Activated CD4-positive, alpha-beta T cell treated with anti-CD3 and anti-CD28 coated beads, Interleukin-2, amount 50 U/mL, for 48 hours (primary cell): ENCODE measurements around the gene CNEP1R1.
"Not testable (repeated sequence)": the region's sequence is repeated elsewhere in the genome, so short reads cannot be mapped to it uniquely, and the experiment has no call there.

Experiments
- DNase-seq, 2 experiments: peaks; one replicate each; pipeline ENCODE4 v3.0.0-alpha.2; 2020

The CNEP1R1 gene, protein sequence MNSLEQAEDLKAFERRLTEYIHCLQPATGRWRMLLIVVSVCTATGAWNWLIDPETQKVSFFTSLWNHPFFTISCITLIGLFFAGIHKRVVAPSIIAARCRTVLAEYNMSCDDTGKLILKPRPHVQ

DNA sequence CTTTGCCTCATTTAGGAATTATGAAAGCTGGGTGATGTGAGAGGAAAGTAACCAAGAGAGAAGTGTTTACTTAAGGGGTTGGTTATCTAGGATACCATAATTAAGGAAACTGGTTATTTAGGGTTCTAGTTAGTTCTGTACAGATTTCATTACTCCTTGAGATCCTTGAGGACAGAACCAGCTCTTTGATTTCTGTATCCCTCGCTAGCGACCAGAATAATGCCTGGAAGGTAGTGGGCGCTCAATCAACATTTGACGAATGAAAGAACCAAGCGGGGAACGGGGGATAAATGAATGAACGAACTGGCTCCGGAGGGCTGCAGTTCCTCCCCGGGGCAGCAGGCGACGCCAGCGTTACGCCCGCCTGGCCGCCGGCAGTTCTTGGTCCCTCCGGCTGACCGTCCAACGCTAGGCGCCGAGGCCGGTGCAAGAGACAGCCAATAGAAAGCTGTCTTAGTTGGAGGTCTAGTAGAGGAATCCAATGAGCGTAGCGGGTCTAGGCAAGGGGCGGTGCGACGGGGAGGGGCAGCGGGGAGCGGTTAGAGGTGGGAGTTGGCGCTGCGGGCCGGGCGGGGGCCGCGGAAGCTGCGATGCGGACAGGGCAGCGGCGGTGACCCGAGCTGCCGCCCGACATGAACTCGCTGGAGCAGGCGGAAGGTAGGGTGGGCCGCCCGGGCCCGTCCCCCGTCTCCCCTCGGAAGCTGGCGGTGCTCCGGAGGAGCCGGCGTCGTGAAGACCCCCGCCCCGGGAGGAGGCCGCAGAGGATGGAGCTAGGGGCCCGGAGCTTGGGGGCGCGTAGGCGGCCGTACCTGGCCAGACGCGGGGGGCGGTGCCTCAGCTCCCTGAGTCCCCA is at the start of gene CNEP1R1:
CNEP1R1 (plus strand) TSS at position 542 of the 853 bp plus-strand sequence; CDS start at position 633, 91 bp downstream.
- DNase-seq: peak; percentile 92 to 93

DNA sequence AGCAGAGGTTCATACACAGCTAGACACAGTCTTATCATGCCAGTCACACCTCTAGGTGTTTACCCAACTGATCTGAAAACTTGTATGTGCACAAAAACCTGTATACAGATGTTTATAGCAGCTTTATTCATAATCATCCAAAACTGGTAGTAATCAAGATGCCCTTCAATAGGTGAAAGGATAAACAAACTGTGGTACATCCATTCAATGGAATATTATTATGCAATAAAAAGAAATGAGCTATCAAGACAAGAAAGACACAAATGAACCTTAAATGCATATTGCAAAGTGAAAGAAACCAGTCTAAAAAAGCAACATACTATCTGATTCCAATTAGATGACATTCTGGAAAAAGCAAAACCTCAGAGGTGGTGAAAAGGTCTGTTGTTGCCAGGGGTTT is 47.6 kb upstream of the CNEP1R1 start:
- DNase-seq: no peak

DNA sequence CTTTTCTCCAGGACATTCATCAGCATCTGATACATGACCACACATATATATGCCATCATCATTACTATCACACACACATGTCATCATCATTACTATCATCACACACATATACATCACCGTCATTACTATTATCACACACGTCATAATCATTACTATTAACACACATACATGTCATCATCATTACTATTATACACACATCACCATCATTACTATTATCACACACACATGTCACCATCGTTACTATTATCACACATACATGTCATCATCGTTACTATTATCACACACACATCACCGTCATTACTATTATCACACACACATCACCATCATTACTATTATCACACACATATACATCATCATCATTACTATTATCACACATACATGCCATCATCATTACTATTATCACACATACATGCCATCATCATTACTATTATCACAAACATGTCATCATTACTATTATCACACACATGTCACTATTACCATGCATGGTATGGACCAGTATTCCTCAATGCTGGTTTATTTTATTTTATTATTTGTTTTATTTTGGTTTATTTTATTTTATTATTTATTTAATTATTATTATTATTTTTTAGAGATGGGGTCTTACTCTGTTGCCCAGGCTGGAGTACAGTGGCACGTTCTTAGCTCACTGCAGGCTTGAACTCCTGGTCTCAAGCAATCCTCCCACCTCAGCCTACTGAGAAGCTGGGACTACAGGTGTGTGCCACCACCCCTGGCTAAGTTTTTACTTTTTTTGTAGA is 46.3 kb upstream of the CNEP1R1 start:
- DNase-seq: no peak

DNA sequence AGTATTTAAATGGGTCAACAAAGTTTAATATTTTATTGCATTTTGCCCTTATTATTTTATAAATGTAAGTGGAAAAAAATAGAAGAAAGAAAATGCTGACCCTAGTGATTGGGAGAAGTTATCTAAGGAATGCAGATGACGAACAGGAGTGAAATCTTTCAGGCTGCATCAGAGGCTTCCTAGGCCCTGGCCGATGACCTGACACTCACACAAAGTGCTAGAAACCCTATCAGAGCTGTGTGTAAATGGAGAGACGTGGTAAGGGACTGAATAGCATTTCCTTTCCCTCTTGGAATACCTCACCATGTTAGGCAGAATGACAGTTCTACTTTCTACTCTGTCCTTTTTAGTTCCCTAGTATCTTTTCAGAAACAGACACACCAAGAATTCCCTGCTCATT is 44.9 kb upstream of the CNEP1R1 start:
- no peak for DNase-seq

DNA sequence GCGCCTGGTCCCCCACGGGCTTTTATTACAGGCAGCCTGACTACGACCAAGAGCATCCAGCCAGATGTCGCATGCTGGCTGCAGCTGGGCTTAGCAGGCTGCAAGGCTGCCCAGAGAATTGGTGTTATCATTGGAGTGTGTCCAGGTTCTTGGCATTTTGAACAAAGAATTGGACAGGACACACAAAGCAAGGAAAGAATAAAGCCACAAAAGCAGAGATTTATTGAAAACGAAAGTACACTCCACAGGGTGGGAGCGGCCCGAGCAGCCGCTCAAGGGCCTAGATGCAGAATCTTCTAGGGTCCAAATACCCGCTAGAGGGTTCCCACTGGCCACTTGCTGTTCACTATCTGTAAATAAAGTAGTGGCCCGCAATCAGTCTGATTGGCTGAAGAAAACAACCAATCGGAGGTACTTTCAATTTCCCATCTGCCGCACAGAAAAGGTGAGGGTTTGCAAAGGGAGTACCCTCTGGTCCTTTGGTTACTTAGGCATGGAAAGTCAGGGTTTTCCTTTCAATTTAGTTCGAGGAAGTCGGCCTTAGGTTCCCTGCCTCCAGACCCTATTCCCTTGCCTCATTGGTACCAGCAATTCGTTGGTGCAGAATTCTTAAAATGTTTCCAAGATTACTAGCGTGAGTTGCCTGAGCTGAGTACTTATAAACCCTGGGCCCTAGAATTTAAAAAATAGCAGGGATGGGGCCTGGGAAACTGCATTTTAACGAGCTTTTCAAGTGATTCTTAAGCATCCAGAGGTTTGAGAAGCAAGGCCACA is 38.5 kb upstream of the CNEP1R1 start:
- DNase-seq: no peak

DNA sequence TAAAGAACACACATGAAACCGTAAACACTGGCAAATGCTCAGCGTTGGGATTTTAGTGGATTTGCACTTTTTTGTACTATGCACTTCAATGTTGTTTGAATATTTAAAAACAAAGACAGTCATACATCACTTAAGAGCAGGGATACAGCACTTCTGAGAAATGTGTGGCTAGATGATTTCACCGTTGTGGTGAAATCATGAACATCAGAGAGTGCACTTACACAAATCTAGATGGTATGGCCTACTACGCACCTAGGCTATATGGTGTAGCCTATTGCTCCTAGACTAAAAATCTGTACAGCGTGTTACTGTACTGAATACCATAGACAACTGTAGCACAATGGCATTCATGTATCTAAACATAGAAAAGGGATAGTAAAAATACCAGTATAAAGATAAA is 37.6 kb upstream of the CNEP1R1 start:
- DNase-seq: no peak

DNA sequence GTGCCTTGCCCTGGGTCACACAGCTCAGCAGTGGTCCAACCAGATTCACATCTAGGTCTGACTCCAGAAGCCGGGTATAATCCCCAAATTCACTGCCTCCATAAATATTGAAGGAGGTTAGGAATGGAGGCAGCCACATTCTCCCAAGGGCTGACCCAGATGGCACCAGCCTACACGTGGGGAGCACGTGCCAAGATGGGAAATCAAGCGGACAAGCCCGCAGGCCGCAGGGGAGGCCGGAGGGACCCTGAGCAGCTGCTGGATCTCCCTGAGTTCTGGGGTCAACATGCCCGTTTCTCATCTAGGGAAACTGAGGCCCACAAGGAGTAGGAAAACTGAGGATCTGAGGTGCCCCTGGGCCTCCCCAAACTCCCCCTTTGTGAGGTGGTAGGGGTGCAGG is 32.2 kb upstream of the CNEP1R1 start:
- no peak for DNase-seq

DNA sequence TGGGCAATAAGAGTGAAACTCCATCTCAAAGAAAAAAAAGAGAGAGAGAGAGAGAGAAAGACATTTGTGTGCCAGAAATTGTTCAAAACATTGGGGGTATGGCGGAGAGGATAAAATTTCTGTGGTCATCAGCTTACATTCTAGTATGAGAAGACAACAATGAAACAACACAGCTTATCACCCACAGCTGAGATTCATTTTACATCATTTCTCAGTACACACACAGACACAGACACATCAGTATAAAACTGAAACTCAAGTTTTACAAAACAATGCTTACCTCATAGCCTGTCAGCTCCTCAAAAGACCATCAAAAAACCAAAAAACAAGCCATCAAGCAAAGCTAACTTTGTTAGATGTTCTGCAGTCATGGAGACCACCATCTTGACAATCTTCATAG is 31.4 kb upstream of the CNEP1R1 start:
- no peak for DNase-seq

DNA sequence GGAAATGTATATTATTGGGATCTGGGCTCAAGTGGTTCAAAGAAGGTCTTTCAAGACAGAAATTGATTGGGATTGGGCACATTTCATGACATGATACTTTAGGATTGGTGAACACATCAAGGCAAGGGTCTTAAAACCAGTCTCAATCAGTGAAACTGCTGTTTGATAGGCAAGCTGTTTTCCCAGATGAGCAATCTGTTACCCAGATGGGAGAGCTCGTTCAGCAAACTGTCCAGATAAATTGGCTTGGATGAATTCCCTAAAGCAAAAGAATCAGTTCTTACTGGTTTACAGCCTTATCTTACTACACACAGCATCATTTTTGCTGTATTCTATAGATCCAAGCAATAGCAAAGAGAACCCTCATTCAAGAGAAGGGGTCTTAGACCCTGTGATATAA is 31.0 kb upstream of the CNEP1R1 start:
- DNase-seq: no peak

DNA sequence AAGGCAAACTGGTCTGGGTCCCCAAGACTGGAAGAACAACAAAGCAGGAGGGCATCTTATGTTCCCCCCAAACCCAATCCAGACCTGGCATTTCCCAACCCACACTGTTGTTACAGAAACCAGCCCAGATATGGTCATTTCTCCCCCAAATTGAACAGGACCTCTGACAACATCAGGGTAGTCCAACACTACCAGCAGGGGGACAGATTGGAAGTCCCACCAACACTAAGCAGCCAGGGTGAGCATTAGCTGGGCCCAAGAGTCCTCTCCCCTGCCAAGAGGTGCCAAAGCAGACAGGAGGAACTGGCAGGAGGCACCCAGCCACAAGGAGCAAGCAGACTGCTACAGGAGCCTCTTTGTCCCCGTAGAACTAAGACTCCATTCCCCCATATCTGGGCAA is 29.3 kb upstream of the CNEP1R1 start:
- DNase-seq: no peak

DNA sequence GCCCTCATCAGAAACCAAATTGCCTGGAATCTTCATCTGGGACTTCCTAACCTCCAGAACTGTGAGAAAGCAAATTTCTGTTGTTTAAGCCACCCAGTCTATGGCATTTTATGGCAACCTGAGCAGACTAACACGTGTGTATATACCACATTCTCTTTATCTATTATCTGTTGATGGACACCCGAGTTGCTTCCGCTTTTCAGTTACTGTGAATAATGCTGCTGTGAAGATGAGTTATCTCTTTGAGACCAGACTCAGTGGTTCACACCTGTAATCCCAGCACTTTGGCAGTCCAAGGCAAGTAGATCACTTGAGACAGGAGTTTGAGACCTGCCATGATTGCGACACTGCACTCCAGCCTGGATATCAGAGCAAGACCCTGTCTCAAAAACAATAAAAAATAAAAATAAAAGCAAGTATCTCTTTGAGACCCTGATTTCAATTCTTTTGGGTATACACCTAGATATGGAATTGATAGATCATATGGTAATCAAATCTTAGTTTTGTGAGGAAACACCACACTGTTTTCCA is 27.2 kb upstream of the CNEP1R1 start:
- no peak for DNase-seq

DNA sequence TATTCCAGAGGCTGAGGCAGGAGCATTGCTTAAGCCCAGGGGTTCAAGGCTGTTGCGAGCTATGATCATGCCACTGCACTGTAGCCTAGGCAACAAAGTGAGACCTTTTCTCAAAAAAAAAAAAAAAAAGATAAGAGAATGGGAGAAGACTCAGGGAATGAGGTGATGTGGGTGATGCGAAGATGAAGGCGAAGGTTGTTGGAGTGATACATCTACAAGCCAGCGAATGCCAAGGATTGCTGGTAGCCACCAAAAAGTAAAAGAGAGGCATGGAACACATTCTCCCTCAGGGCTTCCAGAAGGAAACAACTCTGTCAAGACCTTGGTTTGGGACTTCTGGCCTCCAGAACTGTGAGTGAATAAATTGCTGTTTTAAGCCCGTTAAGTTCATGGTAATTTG is 26.0 kb upstream of the CNEP1R1 start:
- DNase-seq: no peak

DNA sequence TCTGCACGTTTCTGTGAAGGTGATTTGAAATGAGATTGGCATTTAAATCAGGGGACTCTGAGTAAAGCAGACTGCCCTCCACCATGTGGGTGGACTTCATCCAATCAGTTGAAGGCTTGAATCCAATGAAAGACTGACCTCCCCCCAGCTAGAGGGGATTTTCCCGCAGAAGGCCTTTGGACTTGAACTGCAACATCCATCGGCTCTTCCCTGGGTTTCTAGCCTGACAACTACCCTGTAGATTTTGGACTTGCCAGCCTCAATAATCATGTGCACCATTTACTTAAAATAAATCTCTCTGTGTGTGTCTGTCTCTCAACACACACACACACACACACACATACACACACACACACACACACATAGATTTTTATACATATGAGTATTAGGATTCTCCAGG is 23.9 kb upstream of the CNEP1R1 start:
- DNase-seq: no peak

DNA sequence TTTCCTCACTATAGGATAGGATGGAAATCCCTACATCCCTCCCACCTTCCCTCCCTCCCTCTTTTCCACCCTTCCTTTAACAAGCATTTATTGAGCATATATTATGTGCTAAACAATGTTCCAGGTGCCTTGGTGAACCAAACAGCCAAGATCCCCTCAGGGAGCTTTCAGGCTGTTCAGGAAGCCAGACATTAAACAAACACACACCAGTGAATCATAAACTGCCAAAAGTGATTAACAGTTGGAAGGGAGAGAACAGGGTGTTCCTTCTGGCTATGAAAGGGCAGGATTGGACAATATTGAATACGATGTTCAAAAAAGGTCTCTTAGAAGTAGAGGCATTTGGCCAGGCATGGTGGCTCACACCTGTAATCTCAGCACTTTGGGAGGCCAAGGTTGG is 22.8 kb upstream of the CNEP1R1 start:
- no peak for DNase-seq

DNA sequence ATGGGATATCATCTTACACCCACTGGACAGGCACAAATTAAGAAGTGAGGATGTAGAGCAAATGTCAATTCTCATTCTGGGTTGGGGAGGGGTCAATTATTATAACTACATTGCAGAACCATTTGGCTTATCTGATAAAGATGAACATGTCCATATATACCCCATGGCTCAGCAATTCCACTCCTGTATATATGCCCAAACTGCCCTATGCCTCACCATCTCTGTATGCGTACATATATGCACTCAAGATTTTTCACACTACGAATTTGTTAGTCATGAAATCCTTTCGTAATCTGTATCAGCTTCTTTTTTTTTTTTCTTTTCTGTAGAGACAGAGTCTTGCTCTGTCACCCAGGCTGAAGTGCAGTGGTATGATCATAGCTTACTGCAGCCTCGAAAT is 20.8 kb upstream of the CNEP1R1 start:
- DNase-seq: no peak

DNA sequence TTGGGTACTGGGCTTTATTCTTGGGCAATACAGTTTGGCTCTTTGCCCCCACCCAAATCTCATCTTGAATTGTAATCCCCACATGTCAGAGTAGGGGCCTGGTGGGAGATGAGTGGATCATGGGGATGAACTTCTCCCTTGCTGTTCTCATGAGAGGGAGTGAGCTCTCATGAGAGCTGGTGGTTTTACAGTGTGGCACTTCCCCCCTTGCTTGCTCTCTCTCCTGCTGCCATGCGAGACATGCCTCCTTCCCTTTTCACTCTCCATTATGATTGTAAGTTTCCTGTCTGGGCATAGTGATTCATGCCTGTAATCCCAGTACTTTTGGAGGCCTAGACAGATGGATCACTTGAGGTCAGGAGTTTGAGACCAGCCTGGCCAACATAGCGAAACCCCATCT is 18.1 kb upstream of the CNEP1R1 start:
- DNase-seq: no peak

DNA sequence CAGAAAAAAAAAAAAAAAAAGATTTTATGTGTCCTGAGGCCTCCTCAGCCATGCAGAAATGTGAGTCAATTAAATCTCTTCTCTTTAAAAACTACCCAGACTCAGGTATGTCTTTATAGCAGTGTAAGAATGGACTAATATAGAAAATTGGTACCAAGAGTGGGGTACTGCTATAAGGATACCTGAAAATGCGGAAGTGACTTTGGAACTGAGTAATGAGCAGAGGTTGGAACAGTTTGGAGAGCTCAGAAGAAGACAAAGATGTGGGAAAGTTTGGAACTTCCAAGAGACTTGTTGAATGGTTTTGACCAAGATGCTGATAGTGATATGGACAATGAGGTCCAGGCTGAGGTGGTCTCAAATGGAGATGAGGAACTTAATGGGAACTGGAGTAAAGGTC is 17.3 kb upstream of the CNEP1R1 start:
- DNase-seq: no peak

DNA sequence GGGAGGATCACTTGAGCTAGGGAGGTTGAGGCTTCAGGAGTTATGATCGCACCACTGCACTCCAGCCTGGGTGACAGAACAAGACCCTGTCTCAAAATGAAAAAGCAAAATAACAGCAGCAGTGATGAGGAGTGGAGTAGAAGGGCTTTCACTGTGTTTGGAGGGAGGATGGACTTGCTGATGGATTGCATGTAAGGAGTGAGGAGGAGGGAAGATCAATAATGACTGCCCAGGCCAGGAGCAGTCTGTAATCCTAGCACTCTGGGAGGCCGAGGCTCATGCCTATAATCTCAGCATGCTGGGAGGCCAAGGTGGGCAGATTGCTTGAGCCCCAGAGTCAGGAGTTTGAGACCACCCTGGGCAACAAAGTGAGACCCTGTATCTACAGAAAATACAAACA is 14.8 kb upstream of the CNEP1R1 start:
- DNase-seq: no peak

DNA sequence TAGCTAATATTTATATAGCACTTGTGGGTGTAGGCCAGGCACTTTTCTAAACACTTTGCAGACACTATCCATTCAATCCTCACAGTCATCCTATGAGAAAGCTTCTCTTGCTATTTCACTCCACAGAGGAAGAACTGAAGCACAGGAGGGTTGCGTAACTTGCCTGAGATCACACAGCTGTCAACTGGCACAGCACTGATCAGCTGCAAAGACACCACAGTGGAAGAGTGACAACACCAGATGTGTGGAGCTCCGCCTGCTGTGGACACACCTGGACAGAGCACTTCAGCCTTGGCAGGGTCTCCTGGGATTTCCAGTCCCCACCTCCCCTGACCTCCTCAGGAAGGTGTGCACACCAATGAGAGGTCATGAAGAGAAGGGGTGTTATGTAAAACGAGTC is 13.3 kb upstream of the CNEP1R1 start:
- no peak for DNase-seq

DNA sequence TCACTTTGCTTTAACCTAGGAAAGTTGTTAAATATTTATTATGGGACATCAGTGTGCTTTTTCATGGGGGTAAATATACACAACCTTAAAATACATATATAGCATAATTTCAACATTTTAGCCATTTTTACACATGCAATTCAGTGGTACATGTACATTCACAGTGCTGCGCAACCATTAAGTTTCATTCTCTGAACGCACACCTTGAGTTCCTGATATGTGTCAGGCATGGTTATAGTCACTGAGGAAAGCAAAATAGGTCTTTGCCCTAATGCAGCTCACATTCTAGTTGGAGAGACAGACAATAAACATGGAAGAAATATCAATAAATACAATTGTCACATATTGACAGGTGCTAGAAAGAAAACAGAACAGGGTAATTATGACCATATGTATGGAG is 12.8 kb upstream of the CNEP1R1 start:
- DNase-seq: no peak

DNA sequence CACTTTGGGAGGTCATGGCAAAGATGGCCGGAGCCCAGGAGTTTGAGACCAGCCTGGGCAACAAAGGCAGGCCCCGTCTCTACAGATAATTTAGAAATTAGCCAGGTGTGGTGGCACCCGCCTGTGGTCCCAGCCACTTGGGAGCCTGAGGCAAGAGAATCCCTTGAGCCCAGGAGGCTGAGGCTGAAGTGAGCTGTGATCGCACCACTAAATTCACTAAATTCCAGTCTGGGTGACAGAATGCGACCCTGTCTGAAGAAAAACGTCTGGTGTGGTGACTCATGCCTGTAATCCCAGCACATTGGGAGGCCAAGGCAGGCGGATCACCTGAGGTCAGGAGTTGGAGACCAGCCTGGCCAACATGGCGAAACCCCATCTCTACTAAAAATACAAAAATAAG is 10.8 kb upstream of the CNEP1R1 start:
- not testable (repeated sequence) for DNase-seq

DNA sequence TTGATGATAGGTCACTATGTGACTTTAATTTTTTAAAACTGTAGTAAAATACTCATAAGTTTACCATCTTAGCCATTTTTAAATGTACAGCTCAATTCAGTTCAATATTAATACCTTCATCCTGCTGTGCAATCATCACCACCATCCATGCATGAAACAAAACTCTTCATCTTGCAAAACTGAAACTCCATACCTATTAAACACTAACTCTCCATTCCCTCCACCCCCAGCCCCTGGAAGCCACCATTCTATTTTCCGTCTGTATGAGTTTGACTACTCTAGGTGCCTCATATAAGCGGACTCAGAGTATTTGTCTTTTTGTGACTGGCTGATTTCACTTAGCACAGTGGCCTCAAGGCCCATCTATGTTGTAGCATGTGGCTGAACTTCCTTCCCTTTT is 9.4 kb upstream of the CNEP1R1 start:
- no peak for DNase-seq

DNA sequence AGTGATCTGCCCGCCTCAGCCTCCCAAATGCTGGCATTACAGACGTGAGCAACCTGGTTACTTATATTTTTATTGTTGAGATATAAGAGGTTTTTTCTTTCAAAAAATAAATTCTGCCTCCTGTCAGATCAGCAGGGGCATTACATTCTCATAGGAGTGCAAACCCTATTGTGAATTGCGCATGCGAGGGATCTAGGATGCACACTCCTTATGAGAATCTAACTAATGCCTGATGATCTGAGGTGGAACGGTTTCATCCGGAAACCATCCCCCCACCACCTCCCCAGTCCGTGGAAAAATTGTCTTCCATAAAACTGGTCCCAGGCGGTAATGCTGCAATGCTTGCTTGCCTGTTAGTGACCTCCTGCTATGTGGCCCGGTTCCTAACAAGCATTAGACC is 7.5 kb upstream of the CNEP1R1 start:
- DNase-seq: no peak
